Activated CD4-positive, alpha-beta T cell treated with anti-CD3 and anti-CD28 coated beads for 36 hours (primary cell): Measurements from ENCODE around the gene ICAM5. TPM values are rescaled to one million over a fixed set of nuclear protein-coding genes. Genes with fewer than 3 reads are reported as not detected.

Experiments used
- ATAC-seq: fragments of 200-7000 bp; cut with Tn5 transposase; one replicate; pipeline ENCODE4 v1.10.0; 2021; ENCODE audit warnings: mild to moderate bottlenecking, moderate library complexity
- CTCF ChIA-PET: fragments of 350-600 bp; sonication (Branson Sonifier 250); formaldehyde crosslinking; loops from one replicate; lab custom pipeline; 2021; ENCODE audit warnings: antibody characterized with exemption; lab: Charles Lee
- POLR2A ChIA-PET: fragments of 350-600 bp; sonication (Branson Sonifier 250); formaldehyde crosslinking; loops from one replicate; lab custom pipeline; 2021; ENCODE audit warnings: antibody characterized with exemption, inconsistent platforms; lab: Charles Lee
- DNase-seq: peaks from one replicate; pipeline ENCODE4 v3.0.0-alpha.2; 2020
- H3K27ac Mint-ChIP-seq: one replicate; pipeline ENCODE4 v1.8.0; 2021; ENCODE audit warnings: mixed read lengths
- H3K27me3 Mint-ChIP-seq: one replicate; pipeline ENCODE4 v1.8.0; 2021; ENCODE audit warnings: mixed read lengths
- H3K36me3 Mint-ChIP-seq: one replicate; pipeline ENCODE4 v1.8.0; 2021; ENCODE audit warnings: low read depth, mixed read lengths
- H3K4me1 Mint-ChIP-seq: one replicate; pipeline ENCODE4 v1.8.0; 2021; ENCODE audit warnings: mixed read lengths
- H3K4me3 Mint-ChIP-seq: one replicate; pipeline ENCODE4 v1.8.0; 2021; ENCODE audit warnings: mild to moderate bottlenecking, moderate library complexity, mixed read lengths
- H3K9me3 Mint-ChIP-seq: one replicate; pipeline ENCODE4 v1.8.0; 2021; ENCODE audit warnings: low read depth, mixed read lengths
- intact Hi-C, 2 experiments: fragments of 100-400 bp; cut with DNase I in 1 of 2; cut with micrococcal nuclease in 1 of 2; formaldehyde crosslinking; loops; one replicate each; pipeline versions ENCODE4 v1.14.2 to v1.15.1; 2022 to 2024; cut with DNase I, micrococcal nuclease
- total RNA-seq, 2 experiments: library from RNA; stranded (reverse); gene quantifications; one replicate each; pipeline ENCODE4 v1.2.3, GENCODE V29; 2021

ICAM5 gene
- total RNA-seq, 2 experiments from 2014 or later = 1.9 TPM

GRCh38 chr19:10284065-10284959 lies 5.4 kb upstream of the ICAM5 start:
- peaks cover 35% of the 10 kb centered on the region for H3K4me1 Mint-ChIP-seq
- no peak overlapping the region for H3K27ac Mint-ChIP-seq
- no peak overlapping the region for H3K4me3 Mint-ChIP-seq
- peaks cover 18% of the 10 kb centered on the region for H3K27me3 Mint-ChIP-seq
- intact Hi-C loops = no loop called here
- DNase-seq (no peak), ATAC-seq (no peak)
- peaks cover 37% of the 10 kb centered on the region for H3K36me3 Mint-ChIP-seq
- no peaks in the 10 kb centered on the region for H3K9me3 Mint-ChIP-seq
- ChIA-PET POLR2A (interaction anchor here (3.9 kb wide), 1 partner anchor 13 kb away, joined by 18 read pairs; the partner anchor contains the start of gene ICAM1), CTCF (interaction anchor here (1.4 to 2.8 kb wide), 2 partner anchors 15 to 104 kb away, joined by 5 to 15 read pairs; partner anchors contain the start of gene ICAM1)

- Mint-ChIP-seq H3K36me3 (peaks cover 34% of the 10 kb centered on the region), H3K4me3 (no peak overlapping the region), H3K9me3 (no peaks in the 10 kb centered on the region), H3K27ac (no peak overlapping the region), H3K27me3 (peaks cover 20% of the 10 kb centered on the region), H3K4me1 (peaks cover 38% of the 10 kb centered on the region)
- intact Hi-C loops = no loop called here
- POLR2A ChIA-PET = interaction anchor here (3.9 kb wide), 1 partner anchor 14 kb away, joined by 18 read pairs; the partner anchor contains the start of gene ICAM1
- CTCF ChIA-PET = interaction anchor here (1.4 to 2.8 kb wide), 2 partner anchors 15 to 104 kb away, joined by 5 to 15 read pairs; partner anchors contain the start of gene ICAM1
- ATAC-seq (no peak), DNase-seq (no peak)
Measured at GRCh38 chr19:10284960-10285278, 4.8 kb upstream of the ICAM5 start.

- peaks cover 42% of the 10 kb centered on the region for H3K4me1 Mint-ChIP-seq
- peaks cover 32% of the 10 kb centered on the region for H3K36me3 Mint-ChIP-seq
- H3K27me3 Mint-ChIP-seq = peaks cover 25% of the 10 kb centered on the region
- CTCF ChIA-PET = interaction anchor here (1.3 to 2.8 kb wide), 5 partner anchors 11 to 103 kb away, joined by 3 to 15 read pairs (median 4); partner anchors contain the start of gene ICAM1
- intact Hi-C loops = no loop called here
- no peak for ATAC-seq
- H3K9me3 Mint-ChIP-seq = no peaks in the 10 kb centered on the region
- H3K4me3 Mint-ChIP-seq = no peak overlapping the region
- POLR2A ChIA-PET = interaction anchor here (3.9 kb wide), 1 partner anchor 15 kb away, joined by 18 read pairs; the partner anchor contains the start of gene ICAM1
- H3K27ac Mint-ChIP-seq = no peak overlapping the region
- DNase-seq = no peak
Measured at GRCh38 chr19:10285393-10285792, 4.4 kb upstream of the ICAM5 start.

GRCh38 chr19:10286803-10287737 lies 2.7 kb upstream of the ICAM5 start, which contains the start of gene ICAM4:
Gene ICAM4, plus strand, starts transcription at chr19:10286955. Its CDS starts 58 bp downstream, at chr19:10287013.
- ChIA-PET POLR2A (interaction anchor here (0.6 to 3.9 kb wide), 4 partner anchors 16 to 309 kb away, joined by 3 to 18 read pairs (median 3); partner anchors contain the start of gene ICAM1), CTCF (interaction anchor here (0.5 to 2.8 kb wide), 9 partner anchors 13 to 264 kb away, joined by 3 to 15 read pairs (median 4); partner anchors contain the start of gene ICAM1)
- intact Hi-C loops = no loop called here
- peaks cover 32% of the 10 kb centered on the region for H3K36me3 Mint-ChIP-seq
- H3K4me3 Mint-ChIP-seq = no peak within 1 kb of the TSS
- H3K9me3 Mint-ChIP-seq = no peaks in the 10 kb centered on the region
- DNase-seq (peak; percentile 68), ATAC-seq (peak; percentile 31)
- peaks cover 58% of the 10 kb centered on the region for H3K4me1 Mint-ChIP-seq
- H3K27ac Mint-ChIP-seq = no peak within 1 kb of the TSS
- peaks cover 39% of the 10 kb centered on the region for H3K27me3 Mint-ChIP-seq

- peak; percentile 70 for DNase-seq
- Mint-ChIP-seq H3K36me3 (peaks cover 26% of the 10 kb centered on the region), H3K27ac (peak overlapping the region; percentile 53), H3K4me1 (peaks cover 71% of the 10 kb centered on the region), H3K9me3 (no peaks in the 10 kb centered on the region), H3K4me3 (peak overlapping the region; percentile 61), H3K27me3 (peaks cover 53% of the 10 kb centered on the region)
- ATAC-seq = peak; percentile 30
- ChIA-PET CTCF (interaction anchor here (1.0 to 2.7 kb wide), 10 partner anchors 17 to 143 kb away, joined by 3 to 14 read pairs (median 4); partner anchors contain the start of gene ICAM1), POLR2A (interaction anchor here (0.8 to 2.3 kb wide), 4 partner anchors 12 to 28 kb away, joined by 3 to 12 read pairs (median 4); partner anchors contain the start of gene ICAM1)
- intact Hi-C loops = loop anchor here (1.0 to 2.0 kb wide), 5 partner anchors 18 to 278 kb away; partner anchors contain the start of genes DNMT1 (in 1 of the 2), ICAM1 (in 1 of the 2) and KRI1 (in 1 of the 2)
Measured at GRCh38 chr19:10288662-10289166, 1.0 kb upstream of the ICAM5 start.

GRCh38 chr19:10289167-10289835 lies 451 bp upstream of the ICAM5 start:
- intact Hi-C loops = loop anchor here (1.0 to 2.0 kb wide), 4 partner anchors 18 to 278 kb away; partner anchors contain the start of genes ICAM1 (in 1 of the 2) and KRI1 (in 1 of the 2)
- CTCF ChIA-PET = interaction anchor here (0.8 to 2.7 kb wide), 12 partner anchors 18 to 143 kb away, joined by 3 to 14 read pairs (median 4); partner anchors contain the start of gene ICAM1
- Mint-ChIP-seq H3K4me3 (peak overlapping the region; percentile 61), H3K27ac (peak overlapping the region; percentile 53), H3K27me3 (peaks cover 58% of the 10 kb centered on the region), H3K4me1 (peaks cover 71% of the 10 kb centered on the region), H3K9me3 (no peaks in the 10 kb centered on the region), H3K36me3 (peaks cover 20% of the 10 kb centered on the region)
- peak; percentile 54 for ATAC-seq
- peak; percentile 84 for DNase-seq
- POLR2A ChIA-PET = interaction anchor here (0.6 to 2.3 kb wide), 5 partner anchors 13 to 98 kb away, joined by 3 to 12 read pairs (median 4); partner anchors contain the start of gene ICAM1

- Mint-ChIP-seq H3K27me3 (peaks cover 67% of the 10 kb centered on the region), H3K27ac (no peak overlapping the region), H3K36me3 (peaks cover 10% of the 10 kb centered on the region), H3K9me3 (no peaks in the 10 kb centered on the region), H3K4me1 (peaks cover 69% of the 10 kb centered on the region), H3K4me3 (peak overlapping the region; percentile 66)
- ATAC-seq = no peak
- ChIA-PET POLR2A (interaction anchor here (1.7 to 2.3 kb wide), 2 partner anchors 19 to 30 kb away, joined by 6 to 12 read pairs; partner anchors contain the start of gene ICAM1), CTCF (interaction anchor here (0.6 to 2.1 kb wide), 7 partner anchors 21 to 275 kb away, joined by 3 to 13 read pairs (median 5); partner anchors contain the start of genes ICAM1 and KRI1)
- peak; percentile 32 for DNase-seq
- intact Hi-C loops = loop anchor here (5.0 to 10.0 kb wide), 2 partner anchors 224 to 227 kb away; partner anchors contain the start of gene S1PR5 (in 2 of the 2)
Measured at GRCh38 chr19:10290357-10290875, 664 bp downstream of the ICAM5 start.

- POLR2A ChIA-PET = interaction anchor here (0.5 to 1.2 kb wide), 2 partner anchors 31 to 85 kb away, joined by 3 to 7 read pairs; no protein-coding TSS in a partner anchor
- ATAC-seq (no peak), DNase-seq (peak; percentile 70)
- Mint-ChIP-seq H3K27ac (no peak overlapping the region), H3K4me1 (peaks cover 72% of the 10 kb centered on the region), H3K9me3 (no peaks in the 10 kb centered on the region), H3K4me3 (peak overlapping the region; percentile 66), H3K36me3 (peaks cover 4% of the 10 kb centered on the region), H3K27me3 (peaks cover 73% of the 10 kb centered on the region)
- intact Hi-C loops = loop anchor here (1.0 to 10.0 kb wide), 3 partner anchors 61 to 226 kb away; partner anchors contain the start of gene S1PR5 (in 2 of the 2)
- CTCF ChIA-PET = interaction anchor here (0.6 to 2.1 kb wide), 10 partner anchors 22 to 275 kb away, joined by 3 to 13 read pairs (median 3); partner anchors contain the start of genes CDC37, ICAM1 and KRI1
Measured at GRCh38 chr19:10290876-10291553, 1.3 kb downstream of the ICAM5 start.
